HepG2 (cell line): Measurements from ENCODE around the gene PALM3. TPM values are rescaled to one million over a fixed set of nuclear protein-coding genes. Genes with fewer than 3 reads are reported as not detected.

ENCODE experiments used
- ARNTL ChIP-seq: sonication (generic); formaldehyde crosslinking; IDR thresholded peaks from 2 replicates; pipeline ENCODE4 v1.4.0; 2020; ENCODE audit warnings: mild to moderate bottlenecking, missing genetic modification reagents
- FOXK1 ChIP-seq: sonication (generic); formaldehyde crosslinking; IDR thresholded peaks from 2 replicates; pipeline ENCODE4 v1.4.0; 2020; ENCODE audit warnings: low read depth, missing genetic modification reagents, borderline replicate concordance
- HOXA9 ChIP-seq: sonication (generic); formaldehyde crosslinking; IDR thresholded peaks from 2 replicates; pipeline ENCODE4 v1.8.1; 2022; ENCODE audit warnings: missing genetic modification reagents, mild to moderate bottlenecking, moderate library complexity, borderline replicate concordance
- NCOR1 ChIP-seq: fragments of 200-600 bp; sonication (generic); IDR thresholded peaks from 2 replicates; pipeline ENCODE4 v1.7.0; 2017; ENCODE audit warnings: antibody characterized with exemption, low read length, borderline replicate concordance
- NR2C2 ChIP-seq: sonication (generic); formaldehyde crosslinking; IDR thresholded peaks from 2 replicates; pipeline ENCODE4 v1.4.0; 2020; ENCODE audit warnings: missing genetic modification reagents, mild to moderate bottlenecking, moderate library complexity, borderline replicate concordance
- RFX1 ChIP-seq: fragments of 450-650 bp; IDR thresholded peaks from 2 replicates; pipeline ENCODE4 v1.6.1; 2017
- RFX3 ChIP-seq: IDR thresholded peaks from 2 replicates; pipeline ENCODE4 v1.6.1; 2016; ENCODE audit warnings: missing biosample characterization, missing genetic modification reagents
- SAP130 ChIP-seq: IDR thresholded peaks from 2 replicates; pipeline ENCODE4 v1.6.1; 2016; ENCODE audit warnings: low read depth
- SP5 ChIP-seq: IDR thresholded peaks from 2 replicates; pipeline ENCODE4 v1.6.1; 2016; ENCODE audit warnings: low read depth, borderline replicate concordance
- TARDBP ChIP-seq: sonication (generic); formaldehyde crosslinking; IDR thresholded peaks from 2 replicates; pipeline ENCODE4 v1.8.0; 2022; ENCODE audit warnings: mild to moderate bottlenecking, missing genetic modification reagents
- TBL1XR1 ChIP-seq: fragments of 150-350 bp; IDR thresholded peaks from 2 replicates; pipeline ENCODE4 v1.6.1; 2014; ENCODE audit warnings: borderline replicate concordance, low read length; ENCODE audit not compliant: partially characterized antibody
- YEATS4 ChIP-seq: sonication (generic); formaldehyde crosslinking; IDR thresholded peaks from 2 replicates; pipeline ENCODE4 v1.4.0; 2020; ENCODE audit warnings: missing genetic modification reagents, borderline replicate concordance
- ZNF263 ChIP-seq: sonication (generic); formaldehyde crosslinking; IDR thresholded peaks from 2 replicates; pipeline ENCODE4 v1.4.0; 2020; ENCODE audit warnings: missing genetic modification reagents
- ZNF572 ChIP-seq: sonication (generic); formaldehyde crosslinking; IDR thresholded peaks from 2 replicates; pipeline ENCODE4 v1.5.1; 2020; ENCODE audit warnings: mild to moderate bottlenecking, missing genetic modification reagents
- polyA plus RNA-seq, 8 experiments: library from polyadenylated mRNA; depleted of rRNA in 3 of 8; stranded (reverse) in 7 of 8; unstranded in 1 of 8; fragments of >200 nt; fragmentation: Illumina TruSeq in 4 of 8; extraction: Trizol in 4 of 8; gene quantifications; 2 replicates each; pipeline versions ENCODE4 v1.2.1 to v1.2.3, GENCODE V29; 2011 to 2016; ENCODE audit warnings: low read depth in 4 of 8, missing spikeins in 1 of 8, mixed read lengths in 1 of 8; ENCODE audit not compliant: insufficient read depth in 1 of 8
- total RNA-seq, 5 experiments: library from RNA; depleted of rRNA; stranded (reverse); fragments of >200 nt; fragmentation: Illumina TruSeq; extraction: Trizol; gene quantifications; 2 replicates each; pipeline ENCODE4 v1.2.3, GENCODE V29; 2016; ENCODE audit warnings: low read depth in 1 of 5
- TF ChIP-seq, protein P1 (sequence below): sonication (generic); formaldehyde crosslinking; IDR thresholded peaks from 2 replicates; pipeline ENCODE4 v1.5.1; 2020; ENCODE audit warnings: mild to moderate bottlenecking, missing genetic modification reagents, moderate library complexity
- TF ChIP-seq, protein P2 (sequence below): sonication (generic); formaldehyde crosslinking; IDR thresholded peaks from 2 replicates; pipeline ENCODE4 v1.4.0; 2020; ENCODE audit warnings: missing genetic modification reagents
- TF ChIP-seq, protein P3 (sequence below): IDR thresholded peaks from 2 replicates; pipeline ENCODE4 v1.6.1; 2018; ENCODE audit warnings: missing genetic modification reagents
- TF ChIP-seq, protein P4 (sequence below), 2 experiments: sonication (generic) in 1 of 2; formaldehyde crosslinking in 1 of 2; IDR thresholded peaks; 2 replicates each; pipeline versions ENCODE4 v1.4.0 to v1.6.1; 2018 to 2020; ENCODE audit warnings: missing genetic modification reagents in 2 of 2, borderline replicate concordance in 1 of 2, low read depth in 1 of 2, mild to moderate bottlenecking in 1 of 2, missing biosample characterization in 1 of 2
- TF ChIP-seq, protein P5 (sequence below): sonication (generic); formaldehyde crosslinking; IDR thresholded peaks from 2 replicates; pipeline ENCODE4 v1.5.0; 2020; ENCODE audit warnings: mild to moderate bottlenecking, missing genetic modification reagents, borderline replicate concordance

PALM3 gene
- total and polyA plus RNA-seq, 2 of the 13 experiments (the other 11 are each of a cell fraction or from before 2014, with no cell fraction given): 0.79 to 2.4 TPM

DNA sequence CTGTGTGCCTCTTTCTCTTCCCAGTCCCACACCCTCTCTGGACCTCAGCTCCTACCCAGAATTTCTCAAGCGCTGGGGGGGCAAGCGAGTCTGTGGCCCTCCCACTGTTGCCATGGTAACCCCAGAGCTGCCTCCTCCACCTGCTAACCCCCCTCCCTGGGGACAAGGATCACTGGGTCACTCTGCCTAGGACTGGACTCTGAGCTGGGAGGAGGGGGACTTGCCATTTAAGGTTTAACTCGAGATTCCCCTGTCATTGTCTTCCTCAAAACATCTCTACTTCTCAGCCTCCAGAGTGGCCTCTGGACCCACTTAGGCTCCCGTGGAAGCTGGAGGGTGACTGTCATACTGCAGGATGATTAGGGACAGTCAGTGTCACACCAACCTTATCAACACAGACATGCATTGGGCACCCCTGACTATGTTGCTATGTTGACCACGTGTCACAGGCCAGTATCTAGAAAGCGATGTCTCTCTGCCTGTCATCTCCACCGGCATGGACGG lies 2.2 kb downstream of the PALM3 start (continued):
- TF ChIP-seq NR2C2 (CRISPR knock-in tag) (peak; percentile 56; the same call in 1 of the 2 replicates), FOXK1 (peak; percentile 48; the same call in 1 of the 2 replicates), TBL1XR1 (peak; percentile 43), ZNF263 (CRISPR knock-in tag) (peak; percentile 96), RFX3 (peak; percentile 93), SAP130 (peak; percentile 86), RFX1 (peak; percentile 88), TARDBP (0 out of 2 replicates have a peak, but pooled peaks have one; percentile 48), SP5 (peak; percentile 78), YEATS4 (CRISPR knock-in tag) (peak; percentile 63; the same call in 1 of the 2 replicates), HOXA9 (CRISPR knock-in tag) (no peak), ARNTL (CRISPR knock-in tag) (peak; percentile 69; the same call in 1 of the 2 replicates), NCOR1 (peak; percentile 97), ZNF572 (CRISPR knock-in tag) (peak; percentile 63; the same call in 1 of the 2 replicates)
- TF ChIP-seq, protein P1, sequence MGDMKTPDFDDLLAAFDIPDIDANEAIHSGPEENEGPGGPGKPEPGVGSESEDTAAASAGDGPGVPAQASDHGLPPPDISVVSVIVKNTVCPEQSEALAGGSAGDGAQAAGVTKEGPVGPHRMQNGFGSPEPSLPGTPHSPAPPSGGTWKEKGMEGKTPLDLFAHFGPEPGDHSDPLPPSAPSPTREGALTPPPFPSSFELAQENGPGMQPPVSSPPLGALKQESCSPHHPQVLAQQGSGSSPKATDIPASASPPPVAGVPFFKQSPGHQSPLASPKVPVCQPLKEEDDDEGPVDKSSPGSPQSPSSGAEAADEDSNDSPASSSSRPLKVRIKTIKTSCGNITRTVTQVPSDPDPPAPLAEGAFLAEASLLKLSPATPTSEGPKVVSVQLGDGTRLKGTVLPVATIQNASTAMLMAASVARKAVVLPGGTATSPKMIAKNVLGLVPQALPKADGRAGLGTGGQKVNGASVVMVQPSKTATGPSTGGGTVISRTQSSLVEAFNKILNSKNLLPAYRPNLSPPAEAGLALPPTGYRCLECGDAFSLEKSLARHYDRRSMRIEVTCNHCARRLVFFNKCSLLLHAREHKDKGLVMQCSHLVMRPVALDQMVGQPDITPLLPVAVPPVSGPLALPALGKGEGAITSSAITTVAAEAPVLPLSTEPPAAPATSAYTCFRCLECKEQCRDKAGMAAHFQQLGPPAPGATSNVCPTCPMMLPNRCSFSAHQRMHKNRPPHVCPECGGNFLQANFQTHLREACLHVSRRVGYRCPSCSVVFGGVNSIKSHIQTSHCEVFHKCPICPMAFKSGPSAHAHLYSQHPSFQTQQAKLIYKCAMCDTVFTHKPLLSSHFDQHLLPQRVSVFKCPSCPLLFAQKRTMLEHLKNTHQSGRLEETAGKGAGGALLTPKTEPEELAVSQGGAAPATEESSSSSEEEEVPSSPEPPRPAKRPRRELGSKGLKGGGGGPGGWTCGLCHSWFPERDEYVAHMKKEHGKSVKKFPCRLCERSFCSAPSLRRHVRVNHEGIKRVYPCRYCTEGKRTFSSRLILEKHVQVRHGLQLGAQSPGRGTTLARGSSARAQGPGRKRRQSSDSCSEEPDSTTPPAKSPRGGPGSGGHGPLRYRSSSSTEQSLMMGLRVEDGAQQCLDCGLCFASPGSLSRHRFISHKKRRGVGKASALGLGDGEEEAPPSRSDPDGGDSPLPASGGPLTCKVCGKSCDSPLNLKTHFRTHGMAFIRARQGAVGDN: peak; percentile 44
- TF ChIP-seq, protein P2, sequence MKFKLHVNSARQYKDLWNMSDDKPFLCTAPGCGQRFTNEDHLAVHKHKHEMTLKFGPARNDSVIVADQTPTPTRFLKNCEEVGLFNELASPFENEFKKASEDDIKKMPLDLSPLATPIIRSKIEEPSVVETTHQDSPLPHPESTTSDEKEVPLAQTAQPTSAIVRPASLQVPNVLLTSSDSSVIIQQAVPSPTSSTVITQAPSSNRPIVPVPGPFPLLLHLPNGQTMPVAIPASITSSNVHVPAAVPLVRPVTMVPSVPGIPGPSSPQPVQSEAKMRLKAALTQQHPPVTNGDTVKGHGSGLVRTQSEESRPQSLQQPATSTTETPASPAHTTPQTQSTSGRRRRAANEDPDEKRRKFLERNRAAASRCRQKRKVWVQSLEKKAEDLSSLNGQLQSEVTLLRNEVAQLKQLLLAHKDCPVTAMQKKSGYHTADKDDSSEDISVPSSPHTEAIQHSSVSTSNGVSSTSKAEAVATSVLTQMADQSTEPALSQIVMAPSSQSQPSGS: peak; percentile 43; the same call in 1 of the 2 replicates
- TF ChIP-seq, protein P3, sequence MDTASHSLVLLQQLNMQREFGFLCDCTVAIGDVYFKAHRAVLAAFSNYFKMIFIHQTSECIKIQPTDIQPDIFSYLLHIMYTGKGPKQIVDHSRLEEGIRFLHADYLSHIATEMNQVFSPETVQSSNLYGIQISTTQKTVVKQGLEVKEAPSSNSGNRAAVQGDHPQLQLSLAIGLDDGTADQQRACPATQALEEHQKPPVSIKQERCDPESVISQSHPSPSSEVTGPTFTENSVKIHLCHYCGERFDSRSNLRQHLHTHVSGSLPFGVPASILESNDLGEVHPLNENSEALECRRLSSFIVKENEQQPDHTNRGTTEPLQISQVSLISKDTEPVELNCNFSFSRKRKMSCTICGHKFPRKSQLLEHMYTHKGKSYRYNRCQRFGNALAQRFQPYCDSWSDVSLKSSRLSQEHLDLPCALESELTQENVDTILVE (CRISPR knock-in tag): no peak
- TF ChIP-seq, protein P4, sequence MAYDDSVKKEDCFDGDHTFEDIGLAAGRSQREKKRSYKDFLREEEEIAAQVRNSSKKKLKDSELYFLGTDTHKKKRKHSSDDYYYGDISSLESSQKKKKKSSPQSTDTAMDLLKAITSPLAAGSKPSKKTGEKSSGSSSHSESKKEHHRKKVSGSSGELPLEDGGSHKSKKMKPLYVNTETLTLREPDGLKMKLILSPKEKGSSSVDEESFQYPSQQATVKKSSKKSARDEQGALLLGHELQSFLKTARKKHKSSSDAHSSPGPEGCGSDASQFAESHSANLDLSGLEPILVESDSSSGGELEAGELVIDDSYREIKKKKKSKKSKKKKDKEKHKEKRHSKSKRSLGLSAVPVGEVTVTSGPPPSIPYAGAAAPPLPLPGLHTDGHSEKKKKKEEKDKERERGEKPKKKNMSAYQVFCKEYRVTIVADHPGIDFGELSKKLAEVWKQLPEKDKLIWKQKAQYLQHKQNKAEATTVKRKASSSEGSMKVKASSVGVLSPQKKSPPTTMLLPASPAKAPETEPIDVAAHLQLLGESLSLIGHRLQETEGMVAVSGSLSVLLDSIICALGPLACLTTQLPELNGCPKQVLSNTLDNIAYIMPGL (CRISPR knock-in tag; IDR thresholded peaks at IDR 0.05; ENCODE audit: borderline replicate concordance in 1 of 2, low read depth in 1 of 2): 0 out of 4 replicates have a peak, but pooled peaks of 1 of the 2 experiments have one; percentile 39
- TF ChIP-seq, protein P5, sequence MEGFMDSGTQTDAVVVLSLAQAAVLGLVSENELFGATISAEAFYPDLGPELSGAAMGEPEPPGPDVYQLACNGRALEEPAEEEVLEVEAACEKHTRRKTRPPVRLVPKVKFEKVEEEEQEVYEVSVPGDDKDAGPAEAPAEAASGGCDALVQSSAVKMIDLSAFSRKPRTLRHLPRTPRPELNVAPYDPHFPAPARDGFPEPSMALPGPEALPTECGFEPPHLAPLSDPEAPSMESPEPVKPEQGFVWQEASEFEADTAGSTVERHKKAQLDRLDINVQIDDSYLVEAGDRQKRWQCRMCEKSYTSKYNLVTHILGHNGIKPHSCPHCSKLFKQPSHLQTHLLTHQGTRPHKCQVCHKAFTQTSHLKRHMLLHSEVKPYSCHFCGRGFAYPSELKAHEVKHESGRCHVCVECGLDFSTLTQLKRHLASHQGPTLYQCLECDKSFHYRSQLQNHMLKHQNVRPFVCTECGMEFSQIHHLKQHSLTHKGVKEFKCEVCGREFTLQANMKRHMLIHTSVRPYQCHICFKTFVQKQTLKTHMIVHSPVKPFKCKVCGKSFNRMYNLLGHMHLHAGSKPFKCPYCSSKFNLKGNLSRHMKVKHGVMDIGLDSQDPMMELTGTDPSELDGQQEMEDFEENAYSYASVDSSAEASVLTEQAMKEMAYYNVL (CRISPR knock-in tag): peak; percentile 73; the same call in 1 of the 2 replicates
